Activated T-helper 1 cell treated with Interleukin-2 at 50 U/mL for 16 hours (primary cell): ENCODE results near the gene ARL2BP.

Source experiments
- DNase-seq: peaks from one replicate; pipeline ENCODE4 v3.0.0-alpha.2; 2020; ENCODE audit warnings: low read depth

ARL2BP gene

DNA sequence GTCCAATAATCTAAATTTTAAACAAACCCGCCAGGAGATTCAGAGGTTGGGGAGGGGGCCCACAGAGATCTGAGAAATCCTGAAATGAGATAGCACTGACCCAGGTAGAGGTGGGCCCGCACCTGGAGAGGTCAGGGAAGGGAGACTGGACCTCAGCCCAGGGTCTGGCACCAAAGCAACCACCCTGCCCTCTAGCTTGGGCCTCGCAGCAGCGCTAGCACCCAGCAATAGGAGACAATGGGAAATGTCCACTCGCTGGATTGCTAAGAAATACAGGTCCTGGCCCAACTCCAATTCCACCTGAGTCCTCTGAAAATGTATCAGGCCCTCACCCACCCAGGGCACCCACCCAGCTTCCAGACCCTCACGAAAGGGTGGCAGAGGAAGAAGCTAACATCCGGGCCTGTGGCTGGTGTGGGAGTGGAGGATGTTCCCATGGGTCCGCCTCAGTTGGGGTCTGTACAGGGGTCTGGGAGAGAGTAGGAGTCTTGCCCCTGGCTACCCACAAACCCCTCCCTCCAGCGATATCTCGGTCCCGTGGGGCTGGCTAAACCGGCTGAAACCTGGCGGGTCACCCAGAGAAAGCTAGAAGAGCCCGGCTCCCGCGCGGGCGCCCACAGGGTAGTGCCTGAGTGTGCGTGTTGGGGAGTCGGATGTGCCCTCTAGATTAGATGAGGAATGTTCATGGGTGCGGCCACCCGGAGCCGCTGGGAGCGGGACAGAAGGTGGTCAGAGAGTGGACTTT is 38.3 kb downstream of the ARL2BP start:
- DNase-seq: no peak

GRCh38 chr16:57283959-57284208 is 38.8 kb downstream of the ARL2BP start:
- DNase-seq: no peak

- DNase-seq: no peak
These were observed 39.3 kb downstream of the ARL2BP start, which contains the start of gene PLLP for GRCh38 chr16:57284209-57284951. PLLP (minus strand) TSS chr16:57284672; CDS start chr16:57284540, 132 bp downstream.

GRCh38 chr16:57284952-57285363 is 39.9 kb downstream of the ARL2BP start:
- DNase-seq: no peak

- no peak for DNase-seq
These were observed 40.3 kb downstream of the ARL2BP start for GRCh38 chr16:57285379-57285778.

DNA sequence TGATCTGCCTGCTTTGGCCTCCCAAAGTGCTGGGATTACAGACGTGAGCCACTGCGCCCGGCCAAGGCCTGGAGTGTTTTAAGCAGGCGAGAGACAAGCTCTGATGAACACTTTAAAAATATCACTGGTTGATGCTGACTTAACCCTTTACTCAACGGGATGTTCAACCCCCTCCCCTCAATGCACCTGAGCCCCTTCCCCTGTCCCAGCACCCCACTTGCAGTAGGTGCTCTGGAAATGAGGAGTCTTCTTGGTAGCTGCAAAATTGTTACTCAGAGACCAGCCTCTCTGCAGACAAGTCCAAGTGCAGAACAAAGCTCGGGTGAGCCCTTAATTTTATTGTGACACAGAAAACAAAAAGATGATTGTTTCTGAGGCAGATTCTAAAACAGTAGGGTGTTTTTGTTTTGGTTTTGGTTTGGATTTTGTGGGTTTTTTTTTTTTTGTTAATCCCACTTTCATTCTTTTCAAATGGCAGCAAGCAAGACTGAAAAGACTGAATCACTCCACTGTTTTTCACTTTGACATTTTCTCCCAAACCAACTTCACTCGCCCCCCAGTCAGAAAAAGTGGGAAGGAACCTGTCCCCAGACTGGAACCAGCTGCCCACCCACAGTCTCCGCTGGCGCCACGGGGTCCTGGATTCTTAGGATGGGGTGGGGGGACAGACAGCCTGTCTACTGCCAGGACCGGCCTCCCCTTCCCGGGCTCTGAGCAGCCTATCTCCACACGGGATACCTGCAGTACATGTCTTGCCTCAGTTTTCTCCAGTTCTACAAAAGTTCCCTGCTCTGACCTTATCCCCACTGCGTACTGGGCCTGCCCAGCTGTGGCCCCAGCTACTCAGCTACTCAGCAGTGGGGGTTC is 44.6 kb downstream of the ARL2BP start:
- no peak for DNase-seq

DNA sequence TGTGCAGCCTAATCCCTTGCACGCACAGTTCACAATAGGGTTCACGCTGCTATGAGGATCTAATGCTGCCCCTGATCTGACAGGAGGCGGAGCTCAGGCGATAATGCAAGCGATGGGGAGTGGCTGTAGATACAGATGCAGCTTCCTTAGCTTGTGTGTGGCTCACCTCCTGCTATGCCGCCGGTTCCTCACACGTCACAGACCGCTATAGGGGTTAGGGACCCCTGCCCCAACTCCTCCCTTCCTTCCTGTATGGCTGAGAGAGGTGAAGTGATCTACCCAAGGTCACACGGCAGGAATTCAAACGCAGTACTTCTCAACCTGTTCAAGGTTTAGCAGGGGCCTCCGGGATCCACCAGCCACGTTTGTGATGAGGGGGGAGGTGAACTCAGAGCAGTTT is 52.8 kb downstream of the ARL2BP start:
- DNase-seq: peak; percentile 22

DNA sequence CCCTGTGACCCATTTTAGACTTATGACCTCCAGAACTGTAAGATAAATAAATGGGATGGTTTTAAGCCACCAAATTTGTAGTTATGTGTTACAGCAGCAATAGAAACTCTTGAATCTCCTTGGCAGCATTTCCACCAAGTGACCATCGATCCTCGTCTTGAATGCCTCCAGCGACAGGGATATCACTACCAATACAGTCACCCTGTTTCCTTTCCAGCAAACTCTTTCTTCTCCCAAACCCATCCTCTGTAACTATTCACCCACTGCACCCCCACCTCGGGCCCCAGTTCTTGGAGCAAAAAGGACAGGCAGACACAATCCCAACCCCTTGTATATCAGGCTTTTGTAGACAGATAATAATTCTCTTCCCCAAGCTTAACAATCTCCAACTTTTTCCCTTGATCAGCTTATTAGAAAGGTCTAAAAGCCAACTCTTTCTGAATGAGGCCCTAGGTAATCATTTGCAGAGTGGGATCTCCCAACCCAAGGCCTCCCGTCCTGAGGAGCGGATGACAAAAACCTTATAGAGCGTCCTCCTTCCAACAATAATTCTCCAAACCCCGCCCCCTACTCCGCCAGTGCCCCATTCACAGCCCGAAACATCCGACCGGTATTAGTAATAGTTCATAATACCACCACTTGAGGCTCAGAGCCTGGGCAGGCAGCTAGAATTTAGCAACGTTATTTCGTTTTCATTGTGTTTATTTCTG is 54.1 kb downstream of the ARL2BP start:
- no peak for DNase-seq

- peak; percentile 66 for DNase-seq
These were observed 54.8 kb downstream of the ARL2BP start for GRCh38 chr16:57299719-57300386.

GRCh38 chr16:57300387-57301125 is 55.5 kb downstream of the ARL2BP start:
- DNase-seq: peak; percentile 99

DNA sequence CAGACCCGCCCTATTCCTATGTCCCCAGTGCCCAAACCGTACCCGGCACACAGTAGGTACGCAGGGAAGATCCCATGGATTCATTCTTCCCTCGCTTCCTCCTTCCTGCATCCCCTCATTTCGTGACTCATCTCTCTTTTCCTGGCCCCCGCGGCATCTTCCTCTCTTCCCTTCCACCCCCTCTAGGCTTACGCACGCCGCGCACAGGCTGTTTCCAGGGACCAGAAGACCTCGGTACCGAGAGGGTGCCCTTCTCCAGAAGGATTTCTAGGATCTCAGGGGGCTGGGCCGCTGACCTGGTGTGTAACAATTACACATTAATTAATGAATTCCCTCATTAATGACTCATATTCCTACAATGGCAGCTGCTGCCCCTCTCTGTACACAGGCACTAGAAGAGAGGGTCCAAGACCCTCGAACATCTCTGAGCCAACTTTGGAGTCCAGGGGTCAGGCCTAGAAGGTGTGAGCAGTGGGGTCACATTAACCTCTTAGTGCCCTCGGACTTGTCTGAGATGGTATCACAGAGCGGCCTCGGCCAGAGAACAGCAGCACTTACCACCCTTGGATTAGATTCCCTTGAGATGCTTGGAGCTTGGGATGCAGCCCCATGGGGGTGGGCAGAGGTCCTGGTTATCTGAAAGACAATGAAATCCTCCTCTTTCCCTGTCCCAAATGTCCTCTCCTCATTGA is 56.2 kb downstream of the ARL2BP start:
- no peak for DNase-seq
